Measurements from ENCODE around the gene RIPOR3.

The RIPOR3 gene

GRCh38 chr20:50609438-50609989 is 81.8 kb downstream of the RIPOR3 start:
- no peak for FAIRE-seq
- no peak for TF ChIP-seq CTCF (IDR thresholded peaks at IDR 0.05; ENCODE audit: insufficient read depth, missing control alignments)
- DNase-seq (ENCODE audit: insufficient read length, low spot score) = no peak

DNA sequence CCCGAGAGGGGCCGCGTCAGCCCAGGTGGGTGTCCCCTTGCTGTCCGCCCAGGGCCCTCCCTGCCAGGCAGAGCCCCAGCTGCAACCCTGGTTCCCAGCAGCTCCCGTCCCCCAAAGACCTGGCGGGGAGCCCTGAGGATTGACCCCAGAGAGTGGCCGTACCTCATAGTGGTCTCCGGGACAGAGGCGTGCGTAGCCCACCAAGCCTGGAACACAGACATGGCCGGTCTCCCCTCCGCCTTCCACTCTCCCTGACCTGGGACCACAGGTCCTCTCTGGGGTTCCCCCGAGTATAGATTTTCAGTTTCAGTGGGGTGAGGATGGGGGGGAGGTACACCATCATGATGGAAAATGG is 82.6 kb downstream of the RIPOR3 start:
- DNase-seq (ENCODE audit: insufficient read length, low spot score) (no peak), FAIRE-seq (no peak)
- TF ChIP-seq CTCF (IDR thresholded peaks at IDR 0.05; ENCODE audit: insufficient read depth, missing control alignments) = no peak

- no peak for TF ChIP-seq CTCF (IDR thresholded peaks at IDR 0.05; ENCODE audit: insufficient read depth, missing control alignments)
- no peak for FAIRE-seq
Measured at GRCh38 chr20:50607850-50608749, 83.2 kb downstream of the RIPOR3 start.

GRCh38 chr20:50607436-50607835 is 83.9 kb downstream of the RIPOR3 start:
- no peak for TF ChIP-seq CTCF (IDR thresholded peaks at IDR 0.05; ENCODE audit: insufficient read depth, missing control alignments)
- DNase-seq (ENCODE audit: insufficient read length, low spot score) (no peak), FAIRE-seq (no peak)

More at GRCh38 chr20:50607850-50608749, 83.2 kb downstream of the RIPOR3 start:
- DNase-seq (ENCODE audit: insufficient read length, low spot score) = no peak

DNA sequence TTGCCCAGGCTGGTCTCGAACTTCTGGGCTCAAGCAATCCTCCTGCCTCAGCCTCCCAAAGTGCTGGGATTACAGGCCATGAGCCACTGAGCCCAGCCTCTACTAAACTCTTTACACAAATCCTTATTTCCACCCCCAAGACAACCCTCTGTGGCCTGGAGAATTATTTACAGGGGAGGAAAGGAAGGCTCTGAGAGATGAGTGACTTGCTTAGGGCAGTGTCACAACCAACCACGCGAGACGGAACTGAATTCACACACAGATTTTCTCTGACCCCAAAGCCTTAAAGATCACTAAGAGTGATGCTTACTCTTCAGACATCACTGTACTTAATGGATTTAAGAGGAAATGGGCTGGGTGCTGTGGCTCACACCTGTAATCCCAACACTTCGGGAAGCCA is 86.2 kb downstream of the RIPOR3 start:
- FAIRE-seq = no peak
- DNase-seq (ENCODE audit: insufficient read length, low spot score) = no peak
- no peak for TF ChIP-seq CTCF (IDR thresholded peaks at IDR 0.05; ENCODE audit: insufficient read depth, missing control alignments)

DNA sequence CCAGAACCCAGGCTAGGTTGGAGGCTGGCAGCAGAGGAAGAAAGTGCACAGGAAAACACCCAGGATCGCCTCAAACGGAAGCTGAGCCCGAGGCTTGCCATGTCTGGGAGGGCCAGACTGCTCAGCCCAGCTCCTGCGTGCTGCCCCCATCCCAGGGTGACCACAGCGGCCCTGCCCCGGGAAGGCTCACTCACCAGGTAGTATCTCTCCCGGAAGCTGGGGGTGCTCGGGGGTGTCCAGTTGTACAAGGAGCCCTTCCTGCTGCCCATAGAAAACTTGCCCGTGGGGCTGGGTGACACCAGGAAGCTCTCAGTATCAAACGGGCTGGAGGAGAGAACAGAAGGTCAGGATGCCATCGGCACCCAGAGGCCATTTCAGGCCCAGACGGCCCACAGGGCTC is 86.9 kb downstream of the RIPOR3 start:
- FAIRE-seq = no peak
- no peak for TF ChIP-seq CTCF (IDR thresholded peaks at IDR 0.05; ENCODE audit: insufficient read depth, missing control alignments)
- DNase-seq (ENCODE audit: insufficient read length, low spot score) = no peak
